AG04450 (cell line): ENCODE data around the gene PTGS1. TPM values are rescaled to one million over a fixed set of nuclear protein-coding genes. Genes with fewer than 3 reads are reported as not detected.

ENCODE experiments used
- CTCF ChIA-PET: fragments of 300-600, 350-600 bp; formaldehyde crosslinking; extraction: SDS; loops from one replicate; lab custom pipeline; 2022; ENCODE audit warnings: antibody characterized with exemption, inconsistent platforms; lab: Charles Lee
- POLR2A ChIA-PET: fragments of 350-600 bp; formaldehyde crosslinking; extraction: SDS; loops from one replicate; lab custom pipeline; 2021; ENCODE audit warnings: antibody characterized with exemption, inconsistent platforms; lab: Yijun Ruan, JAX
- DNase-seq: peaks from one replicate; pipeline ENCODE4 v3.0.0-alpha.2; 2011; ENCODE audit warnings: low read depth, low spot score
- H3K27ac ChIP-seq: one replicate; pipeline ENCODE4 v1.5.1; 2012; ENCODE audit warnings: low read depth, low read length, control low read depth
- H3K27me3 ChIP-seq: one replicate; pipeline ENCODE4 v1.6.0; 2012; ENCODE audit warnings: low read length; ENCODE audit not compliant: control insufficient read depth, insufficient read depth
- H3K4me3 ChIP-seq: 2 replicates; pipeline ENCODE4 v1.5.1; 2011; ENCODE audit warnings: mild to moderate bottlenecking, low read depth, low read length, control low read depth
- H3K9me3 ChIP-seq: 2 replicates; pipeline ENCODE4 v1.5.1; 2012; ENCODE audit warnings: low read length; ENCODE audit not compliant: control insufficient read depth, insufficient read depth
- CTCF ChIP-seq: IDR thresholded peaks from 2 replicates; pipeline ENCODE4 v1.5.1; 2011; ENCODE audit warnings: low read depth, low read length, control low read depth, inconsistent platforms
- polyA plus RNA-seq: library from polyadenylated mRNA; depleted of rRNA; stranded (reverse); fragments of >200 nt; gene quantifications from 2 replicates; pipeline ENCODE4 v1.2.3, GENCODE V29; 2011

PTGS1 gene
- polyA plus RNA-seq, 1 experiment: 83.1 TPM

GRCh38 chr9:122376796-122377195, 6.0 kb downstream of the PTGS1 start:
- CTCF ChIA-PET: interaction anchor here (0.8 kb wide), 1 partner anchor 18 kb away, joined by 4 read pairs; no protein-coding TSS in a partner anchor
- Histone ChIP-seq H3K9me3 (no peaks in the 10 kb centered on the region; the same call in none of the 2 replicates), H3K27me3 (no peaks in the 10 kb centered on the region), H3K27ac (peak overlapping the region; percentile 39), H3K4me3 (no peak overlapping the region)
- no peak for DNase-seq
- POLR2A ChIA-PET: no interaction called here
- no peak for TF ChIP-seq CTCF

- Histone ChIP-seq H3K27me3 (no peaks in the 10 kb centered on the region), H3K9me3 (no peaks in the 10 kb centered on the region; the same call in none of the 2 replicates), H3K27ac (peak overlapping the region; percentile 39), H3K4me3 (no peak overlapping the region)
- DNase-seq: no peak
- ChIA-PET CTCF (no interaction called here), POLR2A (interaction anchor here (0.5 kb wide), 1 partner anchor 52 kb away, joined by 4 read pairs; no protein-coding TSS in a partner anchor)
- no peak for TF ChIP-seq CTCF
Measured at GRCh38 chr9:122377241-122378164, 6.7 kb downstream of the PTGS1 start.

GRCh38 chr9:122378236-122378635, 7.4 kb downstream of the PTGS1 start:
- TF ChIP-seq CTCF: no peak
- CTCF ChIA-PET: no interaction called here
- H3K27ac ChIP-seq: no peak overlapping the region
- H3K9me3 ChIP-seq: no peaks in the 10 kb centered on the region; the same call in none of the 2 replicates
- POLR2A ChIA-PET: interaction anchor here (0.5 kb wide), 1 partner anchor 53 kb away, joined by 4 read pairs; no protein-coding TSS in a partner anchor
- DNase-seq: no peak
- H3K4me3 ChIP-seq: no peak overlapping the region
- H3K27me3 ChIP-seq: no peaks in the 10 kb centered on the region

- DNase-seq: no peak
- H3K4me3 ChIP-seq: no peak overlapping the region
- no peaks in the 10 kb centered on the region for H3K27me3 ChIP-seq
- ChIA-PET CTCF (no interaction called here), POLR2A (interaction anchor here (0.9 kb wide), 1 partner anchor 15 kb away, joined by 3 read pairs; no protein-coding TSS in a partner anchor)
- no peaks in the 10 kb centered on the region; the same call in none of the 2 replicates for H3K9me3 ChIP-seq
- peak; percentile 36 for TF ChIP-seq CTCF
- H3K27ac ChIP-seq: no peak overlapping the region
Measured at GRCh38 chr9:122379340-122379739, 8.5 kb downstream of the PTGS1 start.

- no peaks in the 10 kb centered on the region; the same call in none of the 2 replicates for H3K9me3 ChIP-seq
- no peak for DNase-seq
- TF ChIP-seq CTCF: no peak
- H3K27me3 ChIP-seq: no peaks in the 10 kb centered on the region
- H3K27ac ChIP-seq: no peak overlapping the region
- CTCF ChIA-PET: no interaction called here
- H3K4me3 ChIP-seq: no peak overlapping the region
- POLR2A ChIA-PET: no interaction called here
Measured at GRCh38 chr9:122380293-122380692, 9.5 kb downstream of the PTGS1 start.
